ENCODE results near the gene CES3.
"Not testable (repeated sequence)": the region's sequence is repeated elsewhere in the genome, so short reads cannot be mapped to it uniquely, and the experiment has no call there.

The CES3 gene

DNA sequence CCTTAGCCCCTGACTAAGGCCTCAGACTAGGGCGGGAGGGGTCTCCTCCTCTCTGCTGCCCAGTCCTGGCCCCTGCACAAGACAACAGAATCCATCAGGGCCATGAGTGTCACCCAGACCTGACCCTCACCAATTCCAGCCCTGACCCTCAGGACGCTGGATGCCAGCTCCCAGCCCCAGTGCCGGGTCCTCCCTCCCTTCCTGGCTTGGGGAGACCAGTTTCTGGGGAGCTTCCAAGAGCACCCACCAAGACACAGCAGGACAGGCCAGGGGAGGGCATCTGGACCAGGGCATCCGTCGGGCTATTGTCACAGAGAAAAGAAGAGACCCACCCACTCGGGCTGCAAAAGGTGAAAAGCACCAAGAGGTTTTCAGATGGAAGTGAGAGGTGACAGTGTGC is 12.7 kb downstream of the CES3 start:
- no peak for DNase-seq

DNA sequence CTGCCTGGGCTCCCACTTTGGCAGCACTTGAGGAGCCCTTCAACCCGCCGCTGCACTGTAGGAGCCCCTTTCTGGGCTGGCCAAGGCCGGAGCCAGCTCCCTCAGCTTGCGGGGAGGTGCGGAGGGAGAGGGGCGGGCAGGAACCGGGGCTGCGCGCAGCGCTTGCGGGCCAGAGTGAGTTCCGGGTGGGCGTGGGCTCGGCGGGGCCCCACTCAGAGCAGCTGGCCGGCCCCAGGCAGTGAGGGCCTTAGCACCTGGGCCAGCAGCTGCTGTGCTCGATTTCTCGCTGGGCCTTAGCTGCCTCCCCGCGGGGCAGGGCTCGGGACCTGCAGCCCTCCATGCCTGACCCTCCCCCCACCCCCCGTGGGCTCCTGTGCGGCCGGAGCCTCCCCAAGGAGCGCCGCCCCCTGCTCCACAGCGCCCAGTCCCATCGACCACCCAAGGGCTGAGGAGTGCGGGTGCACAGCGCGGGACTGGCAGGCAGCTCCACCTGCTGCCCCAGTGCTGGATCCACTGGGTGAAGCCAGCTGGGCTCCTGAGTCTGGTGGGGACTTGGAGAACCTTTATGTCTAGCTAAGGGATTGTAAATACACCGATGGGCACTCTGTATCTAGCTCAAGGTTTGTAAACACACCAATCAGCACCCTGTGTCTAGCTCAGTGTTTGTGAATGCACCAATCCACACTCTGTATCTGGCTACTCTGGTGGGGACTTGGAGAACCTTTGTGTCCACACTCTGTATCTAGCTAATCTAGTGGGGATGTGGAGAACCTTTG is 13.3 kb downstream of the CES3 start:
- DNase-seq: not testable (repeated sequence)

DNA sequence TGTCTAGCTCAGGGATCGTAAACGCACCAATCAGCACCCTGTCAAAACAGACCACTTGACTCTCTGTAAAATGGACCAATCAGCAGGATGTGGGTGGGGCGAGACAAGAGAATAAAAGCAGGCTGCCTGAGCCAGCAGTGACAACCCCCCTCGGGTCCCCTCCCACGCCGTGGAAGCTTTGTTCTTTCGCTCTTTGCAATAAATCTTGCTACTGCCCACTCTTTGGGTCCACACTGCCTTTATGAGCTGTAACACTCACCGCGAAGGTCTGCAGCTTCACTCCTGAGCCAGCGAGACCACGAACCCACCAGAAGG is 13.8 kb downstream of the CES3 start:
- DNase-seq: not testable (repeated sequence)

DNA sequence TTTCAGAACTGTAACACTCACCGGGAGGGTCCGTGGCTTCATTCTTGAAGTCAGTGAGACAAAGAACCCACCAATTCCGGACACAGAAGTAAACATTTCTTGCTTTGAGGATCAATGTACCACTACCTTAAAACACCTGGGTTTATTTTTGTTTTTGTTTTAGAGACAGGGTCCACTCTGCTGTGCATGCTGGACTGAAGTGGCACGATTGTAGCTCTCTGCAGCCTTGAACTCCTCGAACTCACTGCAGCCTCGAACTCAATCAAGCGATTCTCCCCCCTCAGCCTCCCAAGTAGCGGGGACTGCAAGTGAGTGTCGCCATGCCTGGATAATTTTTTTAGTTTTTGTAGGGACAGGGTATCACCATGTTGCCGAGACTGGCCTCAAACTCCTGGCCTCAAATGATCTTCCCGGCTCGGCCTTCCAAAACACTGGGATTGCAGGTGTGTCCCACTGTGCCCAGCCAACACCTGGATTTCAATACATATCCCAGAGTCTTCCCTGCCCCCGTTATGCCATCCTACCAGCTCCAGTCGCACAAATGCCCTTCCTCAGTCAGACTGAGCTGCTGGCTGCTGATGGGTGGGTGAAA is 14.3 kb downstream of the CES3 start:
- no peak for DNase-seq

DNA sequence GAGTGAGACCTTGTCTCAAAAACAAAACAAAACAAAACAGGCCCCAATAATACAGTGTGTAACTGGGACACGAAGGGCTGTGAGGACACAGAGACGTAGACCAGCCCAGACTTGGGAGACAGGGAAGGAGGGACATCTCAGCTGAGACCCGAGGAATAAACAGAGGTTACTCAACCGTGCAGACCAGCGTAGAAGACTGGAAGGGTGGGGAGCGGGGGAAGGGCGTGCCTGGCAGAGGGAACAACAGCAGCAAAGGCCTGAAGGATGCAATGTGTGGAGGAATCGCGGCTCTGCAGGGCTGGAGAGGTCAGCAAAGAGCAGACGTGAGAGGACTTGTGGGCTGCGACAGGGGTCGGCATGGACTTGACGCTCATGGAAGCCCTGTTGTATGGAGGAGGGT is 15.7 kb downstream of the CES3 start:
- DNase-seq: peak; percentile 58

DNA sequence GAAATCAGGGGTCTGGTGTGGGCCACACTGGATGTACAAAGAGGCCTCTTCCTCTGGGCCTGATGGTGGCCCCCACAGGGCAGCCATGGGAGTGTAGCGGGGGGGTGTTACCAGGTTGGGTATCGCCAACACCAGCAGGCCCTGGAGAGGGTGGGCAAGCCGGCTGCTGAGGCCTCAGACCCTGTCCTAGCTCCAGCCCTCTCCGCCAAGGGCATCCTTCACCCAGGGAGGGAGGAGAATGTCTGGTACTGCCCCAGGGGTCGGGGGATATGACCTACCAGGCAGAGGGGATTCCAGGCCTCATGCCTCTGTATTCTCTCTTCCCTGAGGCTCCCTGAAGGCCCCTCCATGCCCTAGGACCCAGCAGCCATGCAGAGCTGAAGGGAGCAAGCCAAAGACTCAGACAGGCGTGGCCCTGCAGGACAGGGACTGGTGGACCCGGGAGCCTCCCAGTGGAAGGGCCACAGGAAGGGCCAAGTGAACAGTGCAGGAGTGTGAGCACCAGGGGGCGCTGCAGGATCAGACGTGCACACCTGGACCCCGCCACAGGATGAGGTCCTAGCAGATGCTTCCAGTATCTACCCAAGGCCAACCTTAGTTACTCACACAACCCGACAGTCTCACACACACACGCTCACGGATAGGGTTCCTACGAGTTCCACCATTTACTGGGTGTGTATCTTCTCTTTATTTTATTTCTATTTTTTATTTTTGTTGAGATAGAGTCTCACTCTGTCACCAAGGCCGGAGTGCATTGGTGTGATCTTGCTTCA is 16.5 kb downstream of the CES3 start:
- DNase-seq: peak; percentile 92

DNA sequence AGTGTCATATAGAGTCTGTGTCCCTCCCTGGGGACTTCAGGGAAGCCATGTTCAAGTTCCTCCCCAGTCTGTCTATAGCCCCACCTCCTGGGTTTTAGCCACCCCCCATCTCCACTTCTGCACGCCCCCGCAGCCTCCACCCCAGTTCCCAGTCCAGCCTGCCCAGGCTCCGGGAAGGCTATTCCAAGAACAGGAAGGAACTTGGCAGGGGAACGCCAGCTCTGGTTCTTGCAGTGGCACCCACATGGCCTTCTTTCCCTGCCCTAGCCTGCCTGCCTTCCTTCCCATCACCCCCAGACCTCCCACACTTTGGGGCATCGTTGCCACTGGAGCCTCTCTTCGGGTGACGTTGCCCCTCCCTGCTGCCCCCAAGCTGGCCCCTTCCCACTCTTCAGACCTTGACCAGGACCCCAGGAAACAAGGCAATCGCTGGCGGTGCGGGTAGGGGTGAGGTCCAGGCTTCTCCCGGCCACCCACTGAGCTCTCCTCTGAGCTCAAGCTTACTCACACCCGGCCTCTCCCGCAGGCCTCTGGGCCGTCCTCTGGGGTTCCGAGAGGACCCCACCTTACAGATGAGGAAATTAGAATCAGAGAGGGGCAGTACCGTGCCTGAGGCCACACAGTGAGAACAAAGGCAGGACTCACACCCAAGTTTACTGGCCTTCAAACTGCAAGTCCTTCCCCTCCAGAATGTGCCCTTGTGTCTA is 18.1 kb downstream of the CES3 start:
- DNase-seq: no peak

DNA sequence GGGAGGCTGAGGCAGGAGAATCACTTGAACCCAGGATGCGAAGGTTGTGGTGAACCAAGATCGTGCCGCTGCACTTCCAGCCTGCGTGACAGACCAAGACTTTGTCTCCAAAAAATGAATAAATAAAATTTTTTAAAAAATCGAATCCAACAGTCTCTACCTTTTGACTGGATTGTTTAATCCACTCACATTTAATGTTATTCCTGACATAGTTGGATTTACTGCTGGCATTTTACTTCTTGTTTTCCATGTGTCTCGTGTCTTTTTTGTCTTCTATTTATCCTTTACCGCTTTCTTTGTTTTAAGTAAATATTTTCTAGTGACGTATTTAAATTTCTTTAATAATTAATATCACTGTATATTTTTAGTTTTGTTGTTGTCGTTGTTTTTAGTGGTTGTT is 22.0 kb downstream of the CES3 start:
- DNase-seq: no peak

DNA sequence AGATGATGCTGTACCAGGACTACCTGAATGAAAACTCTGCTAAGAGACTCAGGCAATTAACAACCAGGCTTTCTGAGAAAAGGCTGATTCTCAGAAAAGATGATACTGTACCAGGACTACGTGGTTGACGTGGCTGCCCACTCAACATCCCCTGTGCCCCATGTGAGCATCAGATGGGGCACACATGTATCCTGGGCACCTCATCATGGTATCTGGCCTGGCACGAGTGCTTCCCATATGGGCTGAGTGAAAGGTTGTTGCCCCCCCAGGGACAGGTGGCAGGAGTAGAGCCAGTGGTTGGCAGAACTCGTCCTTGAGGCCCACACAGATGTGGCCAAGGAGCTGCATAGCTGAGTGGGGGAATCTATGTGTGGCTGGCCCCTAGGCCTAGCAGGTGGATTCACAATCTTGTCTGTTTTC is 23.8 kb downstream of the CES3 start:
- no peak for DNase-seq

DNA sequence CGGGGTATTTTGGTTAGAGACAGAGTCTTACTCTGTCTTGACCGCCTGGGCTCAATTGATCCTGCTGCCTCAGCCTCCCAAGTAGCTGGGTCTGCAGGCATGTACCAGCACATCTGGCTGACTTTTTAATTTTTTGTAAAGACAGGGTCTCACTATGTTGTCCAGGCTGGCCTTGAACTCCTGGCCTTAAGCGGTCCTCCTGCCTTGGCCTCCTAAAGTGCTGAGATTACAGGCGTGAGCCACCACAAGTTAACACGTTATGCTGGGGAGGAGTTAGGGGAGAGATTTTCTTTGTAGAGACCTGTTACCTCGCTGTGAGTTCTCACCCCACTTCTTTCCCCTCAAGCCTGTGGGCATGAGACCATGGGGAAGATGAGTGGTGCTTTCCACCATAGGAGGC is 25.5 kb downstream of the CES3 start:
- no peak for DNase-seq

DNA sequence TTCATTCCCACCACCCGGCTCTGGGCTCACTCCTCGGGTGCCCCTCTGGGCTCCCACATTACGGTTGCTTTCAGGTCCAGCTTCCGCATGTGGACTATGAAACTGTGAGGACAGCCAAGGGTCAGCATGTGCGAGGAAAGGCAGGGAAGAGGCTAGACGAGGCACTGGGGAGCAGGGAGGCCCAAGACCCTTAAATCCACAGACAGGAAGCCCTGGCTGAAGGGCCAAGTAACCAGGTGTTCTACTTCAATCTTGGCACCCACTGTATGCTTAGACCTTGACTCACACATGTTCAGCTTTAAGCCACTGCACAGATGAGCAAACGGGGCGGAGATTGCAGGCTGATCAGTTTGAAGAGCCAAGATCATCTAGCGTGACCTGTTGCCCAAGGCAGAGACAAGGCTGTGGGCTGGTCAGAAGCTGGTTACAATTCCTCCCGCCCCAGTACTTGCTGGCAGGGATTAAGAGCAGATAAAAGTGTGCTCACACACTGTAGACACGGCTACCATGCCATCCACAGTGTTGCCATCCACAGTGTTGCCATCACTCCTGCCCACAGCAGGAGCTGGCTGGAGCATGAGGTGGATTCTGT is 27.2 kb downstream of the CES3 start, which contains the start of gene CES4A:
Gene CES4A, plus strand, starts transcription at position 393 of the 592 bp plus-strand sequence. Its CDS starts 184 bp downstream, at position 577.
- no peak for DNase-seq

DNA sequence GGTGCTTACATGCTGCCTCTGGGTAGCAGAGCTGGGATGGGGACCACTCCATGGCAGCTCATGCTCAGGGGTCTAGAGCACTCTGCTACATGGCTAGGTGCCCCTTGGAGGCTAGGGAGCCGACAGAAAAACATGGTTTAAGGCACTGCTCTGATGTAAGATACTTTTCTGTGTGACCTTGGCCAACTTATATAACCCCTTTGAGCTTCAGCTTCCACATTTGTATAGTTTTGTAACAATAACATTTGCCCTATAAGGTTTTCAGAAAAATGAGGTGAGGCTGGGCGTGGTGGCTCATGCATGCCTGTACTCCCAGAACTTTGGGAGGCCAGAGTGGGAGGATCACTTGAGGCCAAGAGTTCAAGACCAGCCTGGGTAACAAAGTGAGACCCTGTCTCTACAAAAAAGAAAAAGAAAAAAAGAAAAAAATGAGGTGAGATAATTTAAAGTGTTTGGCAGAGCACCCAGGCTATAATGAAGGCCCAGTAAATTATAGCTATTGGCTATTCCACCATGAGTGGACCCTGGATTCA is 30.5 kb downstream of the CES3 start:
- DNase-seq: no peak

DNA sequence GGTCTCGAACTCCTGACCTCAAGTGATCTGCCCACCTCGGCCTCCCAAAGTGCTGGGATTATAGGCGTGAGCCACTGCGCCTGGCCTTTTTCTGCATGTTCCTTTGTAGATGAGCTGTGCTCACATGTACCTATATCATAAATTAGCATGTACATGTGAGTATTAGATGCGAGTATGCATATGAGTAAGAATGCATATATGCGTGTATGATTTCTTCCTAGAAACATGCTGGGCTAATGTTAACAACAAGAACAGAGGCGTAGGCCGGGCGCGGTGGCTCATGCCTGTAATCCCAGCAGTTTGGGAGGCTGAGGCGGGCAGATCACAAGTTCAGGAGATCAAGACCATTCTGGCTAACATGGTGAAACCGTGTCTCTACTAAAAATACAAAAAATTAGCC is 32.5 kb downstream of the CES3 start:
- not testable (repeated sequence) for DNase-seq

DNA sequence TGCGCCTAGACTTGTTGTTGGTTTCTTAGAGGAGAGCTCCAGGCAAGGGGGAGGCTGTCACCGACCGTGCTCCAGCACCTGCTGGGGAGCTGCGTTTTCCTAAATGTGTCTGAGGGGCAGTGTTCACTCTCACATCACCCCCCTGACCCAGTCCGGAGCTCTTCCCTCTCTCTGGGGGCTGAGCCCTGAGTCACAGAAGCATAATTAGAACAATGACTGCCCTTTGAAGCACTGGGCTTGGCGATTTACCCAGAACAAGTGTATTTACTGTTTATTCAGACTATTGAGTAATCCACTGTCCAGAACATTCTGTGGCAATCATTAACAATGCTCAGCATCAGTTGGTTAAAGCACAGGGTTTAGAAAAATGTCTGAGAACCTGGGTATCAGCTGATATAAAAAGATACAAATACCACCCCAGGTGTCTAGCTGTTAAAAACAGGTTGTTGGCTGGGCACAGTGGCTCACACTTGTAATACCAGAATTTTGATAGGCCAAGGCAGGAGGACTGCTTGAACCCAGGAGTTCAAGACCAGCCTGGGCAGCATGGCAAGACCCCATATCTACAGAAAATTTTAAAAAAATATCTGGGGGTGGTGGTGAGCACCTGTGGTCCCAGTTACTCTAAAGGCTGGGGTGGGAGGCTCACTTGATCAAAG is 35.4 kb downstream of the CES3 start:
- no peak for DNase-seq

DNA sequence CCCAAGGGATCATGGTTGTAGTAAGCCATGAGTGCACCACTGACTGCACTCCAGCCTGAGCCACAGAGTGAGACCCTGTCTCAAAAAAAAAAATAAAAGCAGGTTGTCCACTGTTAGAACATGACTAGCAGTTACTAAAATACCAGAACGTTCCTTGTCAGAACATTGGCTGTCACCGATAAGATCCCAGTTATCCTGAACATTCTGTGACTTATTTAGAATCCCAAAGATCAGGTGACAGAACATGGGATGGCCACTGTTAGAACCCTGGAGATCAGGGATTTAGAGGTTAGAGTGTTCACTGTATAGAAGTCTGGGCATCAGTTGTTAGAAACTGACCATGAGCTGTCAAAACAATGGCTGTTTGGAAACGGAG is 35.9 kb downstream of the CES3 start:
- no peak for DNase-seq

DNA sequence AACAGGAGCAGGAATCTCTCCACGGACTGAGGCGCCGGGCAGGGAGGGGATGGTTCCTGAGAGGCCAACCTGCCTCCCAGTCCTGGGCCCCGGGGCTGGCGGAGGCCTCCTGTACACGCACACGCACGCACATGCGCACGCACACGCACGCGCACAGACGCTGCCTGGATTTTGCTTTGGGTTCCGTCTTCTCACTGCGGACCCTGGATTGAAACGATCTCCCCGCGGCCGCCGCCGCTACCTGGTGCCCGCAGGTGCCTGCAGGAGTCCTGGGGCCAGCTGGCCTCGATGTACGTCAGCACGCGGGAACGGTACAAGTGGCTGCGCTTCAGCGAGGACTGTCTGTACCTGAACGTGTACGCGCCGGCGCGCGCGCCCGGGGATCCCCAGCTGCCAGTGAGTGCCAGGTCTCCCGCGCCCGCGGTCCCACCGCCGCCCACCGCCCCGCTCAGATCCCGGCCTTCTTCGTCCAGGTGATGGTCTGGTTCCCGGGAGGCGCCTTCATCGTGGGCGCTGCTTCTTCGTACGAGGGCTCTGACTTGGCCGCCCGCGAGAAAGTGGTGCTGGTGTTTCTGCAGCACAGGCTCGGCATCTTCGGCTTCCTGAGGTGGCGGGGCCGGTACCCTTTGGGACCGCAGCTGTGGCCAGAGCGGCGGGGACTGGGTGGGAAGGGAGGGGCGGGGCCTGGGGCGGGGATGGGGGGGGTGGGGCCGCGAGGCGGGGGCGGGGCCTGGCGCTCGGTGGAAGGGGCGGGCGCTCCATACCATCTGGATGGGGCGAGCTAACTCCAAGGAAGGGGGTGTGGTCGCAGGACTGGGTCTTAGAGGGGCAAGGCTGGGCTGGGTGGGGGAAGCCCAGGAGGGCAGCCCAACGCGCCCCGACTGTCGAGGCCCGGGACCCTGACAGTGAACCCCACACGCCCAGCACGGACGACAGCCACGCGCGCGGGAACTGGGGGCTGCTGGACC is 39.6 kb downstream of the CES3 start:
- DNase-seq: peak; percentile 76

DNA sequence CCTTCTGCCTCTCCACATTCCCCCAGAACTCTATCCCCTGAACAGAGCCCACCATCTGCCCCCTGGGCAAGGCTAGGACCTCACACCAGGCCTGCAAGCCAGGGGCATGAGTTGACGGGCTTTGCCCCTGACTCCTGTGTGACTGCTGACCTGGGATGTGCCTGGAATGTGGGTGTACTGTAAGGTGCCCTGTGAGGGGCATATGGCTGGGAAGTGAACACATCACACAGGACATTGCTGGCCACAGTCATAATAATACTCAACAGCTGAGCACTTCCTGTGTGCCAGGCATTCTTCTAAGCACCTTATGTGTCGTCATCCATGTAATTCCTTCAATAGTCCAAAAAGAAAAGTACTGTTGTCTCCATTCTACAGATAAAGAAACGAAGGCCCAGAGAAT is 40.7 kb downstream of the CES3 start:
- DNase-seq: no peak

DNA sequence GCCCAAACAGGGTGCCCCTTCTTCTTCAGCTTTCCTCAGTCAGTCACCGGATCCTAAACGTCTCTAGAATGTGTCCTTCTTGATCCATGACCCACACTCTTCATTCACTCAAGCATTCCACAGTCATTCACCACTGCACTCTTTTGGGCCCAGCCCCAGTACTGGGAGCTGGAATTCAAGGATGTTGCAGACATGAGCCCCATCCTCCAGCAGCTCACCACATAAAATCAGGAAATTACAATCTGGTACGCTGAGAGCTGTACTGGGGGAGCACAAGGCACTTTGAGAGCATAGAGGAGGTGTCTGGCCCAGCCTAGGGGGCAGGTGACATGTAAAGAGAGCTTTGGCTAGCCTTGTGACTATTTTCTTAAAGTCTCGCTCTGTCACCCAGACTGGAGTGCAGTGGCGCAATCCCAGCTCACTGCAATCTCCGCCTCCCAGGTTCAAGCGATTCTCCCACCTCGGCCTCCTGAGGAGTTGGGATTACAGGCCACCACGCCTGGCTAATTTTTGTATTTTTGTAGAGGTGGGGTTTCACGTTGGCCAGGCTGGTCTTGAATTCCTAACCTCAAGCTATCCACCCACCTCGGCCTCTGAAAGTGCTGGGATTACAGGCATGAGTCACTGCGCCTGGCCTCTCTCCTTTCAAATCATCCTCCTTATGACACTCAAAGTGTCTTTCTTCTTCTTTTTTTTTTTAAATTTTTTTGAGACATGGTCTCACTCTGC is 46.0 kb downstream of the CES3 start:
- DNase-seq: no peak

DNA sequence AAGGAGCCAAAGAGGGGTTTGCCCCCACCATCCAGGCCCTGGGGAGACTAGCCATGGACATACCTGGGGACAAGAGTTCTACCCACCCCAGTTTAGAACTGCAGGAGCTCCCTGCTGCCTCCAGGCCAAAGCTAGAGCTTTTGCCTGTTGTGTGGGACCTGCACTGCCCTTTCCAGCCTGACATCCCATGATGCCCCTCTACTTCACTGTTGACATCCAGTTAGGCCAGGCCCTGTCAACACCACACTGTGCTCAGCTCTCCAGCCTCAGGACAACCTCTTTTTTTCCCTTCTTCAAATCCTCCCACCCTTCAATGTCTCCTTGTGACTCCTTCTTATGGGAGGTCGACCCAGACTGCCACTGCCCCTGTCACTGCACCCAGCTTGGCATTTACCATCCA is 48.1 kb downstream of the CES3 start:
- DNase-seq: no peak

DNA sequence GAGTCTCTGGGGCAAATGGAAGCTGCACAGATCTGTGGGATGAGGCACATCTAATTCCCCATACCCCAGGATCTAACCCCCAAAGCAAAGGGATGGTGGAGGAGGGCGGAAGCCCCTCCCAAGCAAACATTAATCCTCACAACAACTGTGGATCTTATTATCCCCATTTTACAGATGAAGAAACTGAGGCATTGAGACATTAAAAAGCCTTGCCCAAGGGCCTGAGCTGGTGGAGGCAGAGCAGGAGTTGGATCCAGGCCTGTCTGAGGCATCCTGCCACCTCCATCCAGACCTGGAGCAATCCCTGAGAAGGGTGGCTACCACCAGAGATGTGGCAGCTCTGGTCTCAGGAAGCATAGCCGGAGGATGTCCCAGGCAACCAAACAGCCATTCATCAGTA is 50.2 kb downstream of the CES3 start:
- DNase-seq: no peak

Data from eye (tissue), 1 donor.